ENCODE data around the gene TOX3. TPM values are rescaled to one million over a fixed set of nuclear protein-coding genes. Genes with fewer than 3 reads are reported as not detected.

The TOX3 gene
- total RNA-seq, 1 donor from 2014 or later = under 0.01 TPM

DNA sequence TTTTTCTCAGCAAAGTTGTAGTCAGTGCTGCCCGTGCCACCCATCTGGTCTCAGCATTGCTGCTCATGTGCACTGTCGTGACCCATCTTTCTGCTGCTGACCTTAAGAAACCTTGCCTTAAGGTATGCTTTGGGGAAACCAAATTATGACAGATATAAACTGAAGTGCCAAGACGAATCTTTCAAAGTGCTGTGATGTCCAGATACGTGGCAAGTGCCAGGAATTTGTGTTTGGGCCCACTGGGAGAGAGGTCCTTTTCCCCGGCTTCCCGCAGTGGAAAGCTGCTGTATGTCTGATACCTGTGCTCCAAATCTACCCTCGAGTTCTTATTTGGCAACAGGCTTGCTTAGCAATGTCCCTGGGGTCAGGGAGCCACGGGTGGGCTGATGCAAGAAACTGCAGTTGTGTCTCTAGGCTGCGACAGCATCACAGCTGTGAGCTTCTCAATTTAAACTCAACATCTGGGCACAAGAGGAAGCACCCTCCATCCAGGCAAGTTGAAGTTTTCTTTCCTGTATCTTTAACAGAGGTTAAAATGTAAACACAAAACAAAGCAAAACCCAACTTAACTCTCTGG, 30.3 kb upstream of the TOX3 start:
- DNase-seq (ENCODE audit: low read depth) (no peak), FAIRE-seq (no peak)
- no peak overlapping the region for H3K4me3 ChIP-seq (ENCODE audit: low read depth, low read length)
- H3K27me3 ChIP-seq (ENCODE audit: control insufficient read depth, insufficient read depth, low read length) = no peaks in the 10 kb centered on the region
- no peaks in the 10 kb centered on the region for H3K36me3 ChIP-seq (ENCODE audit: control insufficient read depth, insufficient read depth, low read length)
- no peak for TF ChIP-seq CTCF (IDR thresholded peaks at IDR 0.05; ENCODE audit: insufficient read depth, low read length, severe bottlenecking)

- Histone ChIP-seq H3K36me3 (ENCODE audit: control insufficient read depth, insufficient read depth, low read length) (no peaks in the 10 kb centered on the region), H3K27me3 (ENCODE audit: control insufficient read depth, insufficient read depth, low read length) (no peaks in the 10 kb centered on the region)
- FAIRE-seq = no peak
Observed at GRCh38 chr16:52573365-52574299, 26.7 kb upstream of the TOX3 start.

DNA sequence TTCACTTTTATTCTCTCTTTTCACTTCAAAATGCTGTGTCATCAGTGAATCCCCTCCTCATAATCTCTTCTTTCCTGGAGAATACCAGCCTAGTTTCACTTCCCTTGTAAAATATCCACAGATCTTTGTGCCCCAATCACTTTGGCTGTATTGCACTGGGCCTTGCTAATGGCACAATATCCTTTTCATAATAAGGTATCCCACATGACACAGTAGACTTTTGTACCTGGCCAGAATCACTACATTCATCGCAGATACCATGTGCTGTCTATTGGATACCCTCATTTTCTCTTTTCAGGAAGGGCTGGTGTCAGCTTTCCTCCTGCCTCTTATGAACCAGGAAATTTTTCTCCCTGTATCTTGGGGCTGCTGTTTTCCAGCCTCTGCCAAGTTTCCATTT, 25.7 kb upstream of the TOX3 start:
- no peaks in the 10 kb centered on the region for H3K36me3 ChIP-seq (ENCODE audit: control insufficient read depth, insufficient read depth, low read length)
- no peaks in the 10 kb centered on the region for H3K27me3 ChIP-seq (ENCODE audit: control insufficient read depth, insufficient read depth, low read length)
- H3K4me3 ChIP-seq (ENCODE audit: low read depth, low read length) = no peak overlapping the region
- no peak for TF ChIP-seq CTCF (IDR thresholded peaks at IDR 0.05; ENCODE audit: insufficient read depth, low read length, severe bottlenecking)
- DNase-seq (ENCODE audit: low read depth) (no peak), FAIRE-seq (no peak)

More at GRCh38 chr16:52573365-52574299, 26.7 kb upstream of the TOX3 start:
- no peak for TF ChIP-seq CTCF (IDR thresholded peaks at IDR 0.05; ENCODE audit: insufficient read depth, low read length, severe bottlenecking)
- H3K4me3 ChIP-seq (ENCODE audit: low read depth, low read length) = no peak overlapping the region
- peak; percentile 25 for DNase-seq (ENCODE audit: low read depth)

DNA sequence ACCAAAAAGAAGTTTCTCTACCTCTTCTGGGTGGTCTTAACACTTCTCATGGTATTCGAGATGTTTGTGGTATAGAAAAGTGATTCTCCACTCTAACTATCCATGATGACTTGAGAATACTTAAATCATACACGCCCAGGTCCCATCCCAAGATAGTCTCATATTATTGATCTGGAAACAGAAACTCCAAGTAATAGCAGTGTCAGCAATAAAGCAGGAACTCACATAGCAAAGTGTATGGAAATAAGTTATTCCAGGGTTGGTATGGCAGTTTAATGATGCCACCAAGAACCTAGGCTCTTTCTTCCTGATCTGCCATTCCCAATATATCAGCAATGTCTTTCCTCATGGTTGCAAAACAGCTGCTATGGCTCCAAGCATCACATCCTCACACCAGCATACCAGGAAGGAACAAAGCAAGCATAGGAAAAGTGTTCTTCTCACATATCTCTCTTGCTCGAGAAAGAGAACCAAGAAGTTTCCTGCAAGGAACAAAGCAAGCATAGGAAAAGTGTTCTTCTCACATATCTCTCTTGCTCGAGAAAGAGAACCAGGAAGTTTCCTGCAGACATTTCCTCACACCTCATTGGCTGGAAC, 23.6 kb upstream of the TOX3 start:
- H3K4me3 ChIP-seq (ENCODE audit: low read depth, low read length) = no peak overlapping the region
- H3K27me3 ChIP-seq (ENCODE audit: control insufficient read depth, insufficient read depth, low read length) = no peaks in the 10 kb centered on the region
- TF ChIP-seq CTCF (IDR thresholded peaks at IDR 0.05; ENCODE audit: insufficient read depth, low read length, severe bottlenecking) = no peak
- DNase-seq (ENCODE audit: low read depth) = no peak
- FAIRE-seq = peak; percentile 84
- no peaks in the 10 kb centered on the region for H3K36me3 ChIP-seq (ENCODE audit: control insufficient read depth, insufficient read depth, low read length)

DNA sequence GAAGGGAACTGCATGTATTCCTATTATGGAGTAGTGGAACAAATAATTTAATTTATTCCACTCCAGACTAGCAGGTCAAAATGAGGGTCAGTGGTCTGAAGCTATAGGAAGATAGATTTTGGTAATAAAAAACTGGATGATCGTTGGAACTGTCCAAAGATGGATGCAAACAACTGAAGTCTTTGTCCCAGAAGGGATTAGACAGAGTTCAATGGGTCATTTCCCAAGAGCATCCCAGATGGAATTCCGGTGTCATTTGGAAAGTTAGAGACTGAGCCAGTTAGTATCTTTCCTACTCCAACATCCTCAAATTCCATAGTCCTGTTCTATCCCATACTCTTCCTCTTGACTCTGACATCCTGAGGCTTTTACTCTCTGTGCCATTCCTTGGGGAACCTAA, 22.8 kb upstream of the TOX3 start:
- no peak for TF ChIP-seq CTCF (IDR thresholded peaks at IDR 0.05; ENCODE audit: insufficient read depth, low read length, severe bottlenecking)
- Histone ChIP-seq H3K36me3 (ENCODE audit: control insufficient read depth, insufficient read depth, low read length) (no peaks in the 10 kb centered on the region), H3K4me3 (ENCODE audit: low read depth, low read length) (no peak overlapping the region), H3K27me3 (ENCODE audit: control insufficient read depth, insufficient read depth, low read length) (no peaks in the 10 kb centered on the region)
- no peak for DNase-seq (ENCODE audit: low read depth)
- no peak for FAIRE-seq
